Kidney glomerular epithelial cell (primary cell): ENCODE measurements around the gene FCAMR.

ENCODE experiments used
- DNase-seq: peaks from one replicate; lab custom pipeline; 2025; lab: John Stamatoyannopoulos, UW

FCAMR gene

GRCh38 chr1:206909161-206909882 is 60.9 kb downstream of the FCAMR start:
- DNase-seq, result peak; percentile 6

GRCh38 chr1:206908038-206908437 is 62.2 kb downstream of the FCAMR start:
- no peak for DNase-seq
